ENCODE measurements around the gene TEX52.
"Not testable (repeated sequence)": the region's sequence is repeated elsewhere in the genome, so short reads cannot be mapped to it uniquely, and the experiment has no call there.

The TEX52 gene

GRCh38 chr12:2863402-2863801, 6.6 kb upstream of the TEX52 start:
- DNase-seq, result not testable (repeated sequence)

- no peak for DNase-seq
These were observed 6.0 kb upstream of the TEX52 start for GRCh38 chr12:2862876-2863275.

GRCh38 chr12:2860170-2860569, 3.3 kb upstream of the TEX52 start:
- no peak for DNase-seq

- no peak for DNase-seq
These were observed 2.1 kb upstream of the TEX52 start for GRCh38 chr12:2858944-2859421.

- no peak for DNase-seq
These were observed 1.5 kb upstream of the TEX52 start for GRCh38 chr12:2858334-2858733.

- DNase-seq, result no peak
These were observed 737 bp upstream of the TEX52 start for GRCh38 chr12:2857576-2857975.

- DNase-seq, result no peak
These were observed 788 bp downstream of the TEX52 start for GRCh38 chr12:2856051-2856450.

GRCh38 chr12:2855546-2855945, 1.3 kb downstream of the TEX52 start:
- no peak for DNase-seq

- no peak for DNase-seq
These were observed 2.0 kb downstream of the TEX52 start for GRCh38 chr12:2854669-2855453.

- peak; percentile 92 for DNase-seq
These were observed 3.2 kb downstream of the TEX52 start for GRCh38 chr12:2853626-2854025.

GRCh38 chr12:2851931-2852330, 4.9 kb downstream of the TEX52 start:
- no peak for DNase-seq

GRCh38 chr12:2845280-2845679, 11.6 kb downstream of the TEX52 start:
- DNase-seq, result peak; percentile 78

GRCh38 chr12:2844786-2845185, 12.1 kb downstream of the TEX52 start:
- peak; percentile 11 for DNase-seq

- DNase-seq, result no peak
These were observed 13.9 kb downstream of the TEX52 start for GRCh38 chr12:2842948-2843347.

GRCh38 chr12:2841056-2841650, 15.7 kb downstream of the TEX52 start:
- no peak for DNase-seq

GRCh38 chr12:2836574-2836973, 20.3 kb downstream of the TEX52 start:
- no peak for DNase-seq

GRCh38 chr12:2835691-2836403, 21.0 kb downstream of the TEX52 start:
- no peak for DNase-seq

GRCh38 chr12:2834581-2835491, 22.0 kb downstream of the TEX52 start, which contains the start of gene NRIP2:
Gene NRIP2, minus strand, starts transcription at chr12:2835035. Its CDS starts 52 bp downstream, at chr12:2834983.
- DNase-seq, result peak; percentile 86

- no peak for DNase-seq
These were observed 23.0 kb downstream of the TEX52 start for GRCh38 chr12:2833810-2834209.

GRCh38 chr12:2833327-2833726, 23.5 kb downstream of the TEX52 start:
- no peak for DNase-seq

- no peak for DNase-seq
These were observed 24.2 kb downstream of the TEX52 start for GRCh38 chr12:2832550-2833127.

- no peak for DNase-seq
These were observed 27.6 kb downstream of the TEX52 start for GRCh38 chr12:2829275-2829674.
